ENCODE data around the gene GRPR.

The GRPR gene

DNA sequence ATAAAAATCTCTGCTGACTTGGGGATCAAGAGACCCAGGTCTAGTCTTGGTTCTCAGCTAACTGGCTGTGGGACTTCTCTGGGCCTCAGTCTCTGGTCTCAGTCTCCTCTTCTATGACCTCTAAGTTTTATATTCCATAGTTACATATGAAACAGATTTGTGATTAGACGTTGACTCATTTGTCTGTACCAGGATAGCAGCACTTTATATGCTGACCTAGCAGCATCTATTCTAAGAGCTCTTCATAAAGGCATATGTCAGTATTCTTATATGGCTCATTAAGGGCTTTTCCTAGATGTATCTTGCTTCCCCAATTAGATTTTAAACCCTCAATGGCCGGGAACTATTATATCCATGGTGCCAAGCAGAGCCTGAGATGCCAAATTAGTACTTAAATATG is 12.7 kb downstream of the GRPR start:
- TF ChIP-seq, protein P1, sequence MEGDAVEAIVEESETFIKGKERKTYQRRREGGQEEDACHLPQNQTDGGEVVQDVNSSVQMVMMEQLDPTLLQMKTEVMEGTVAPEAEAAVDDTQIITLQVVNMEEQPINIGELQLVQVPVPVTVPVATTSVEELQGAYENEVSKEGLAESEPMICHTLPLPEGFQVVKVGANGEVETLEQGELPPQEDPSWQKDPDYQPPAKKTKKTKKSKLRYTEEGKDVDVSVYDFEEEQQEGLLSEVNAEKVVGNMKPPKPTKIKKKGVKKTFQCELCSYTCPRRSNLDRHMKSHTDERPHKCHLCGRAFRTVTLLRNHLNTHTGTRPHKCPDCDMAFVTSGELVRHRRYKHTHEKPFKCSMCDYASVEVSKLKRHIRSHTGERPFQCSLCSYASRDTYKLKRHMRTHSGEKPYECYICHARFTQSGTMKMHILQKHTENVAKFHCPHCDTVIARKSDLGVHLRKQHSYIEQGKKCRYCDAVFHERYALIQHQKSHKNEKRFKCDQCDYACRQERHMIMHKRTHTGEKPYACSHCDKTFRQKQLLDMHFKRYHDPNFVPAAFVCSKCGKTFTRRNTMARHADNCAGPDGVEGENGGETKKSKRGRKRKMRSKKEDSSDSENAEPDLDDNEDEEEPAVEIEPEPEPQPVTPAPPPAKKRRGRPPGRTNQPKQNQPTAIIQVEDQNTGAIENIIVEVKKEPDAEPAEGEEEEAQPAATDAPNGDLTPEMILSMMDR (IDR thresholded peaks at IDR 0.05; ENCODE audit: low read depth, low read length) = no peak
- no peak for DNase-seq (ENCODE audit: extremely low read depth, low read depth)

- TF ChIP-seq, protein P1 (IDR thresholded peaks at IDR 0.05; ENCODE audit: low read depth, low read length) = no peak
- no peak for DNase-seq (ENCODE audit: extremely low read depth, low read depth)
Observed at GRCh38 chrX:16137416-16138107, 14.2 kb downstream of the GRPR start.

- no peak for DNase-seq (ENCODE audit: extremely low read depth, low read depth)
- TF ChIP-seq, protein P1 (IDR thresholded peaks at IDR 0.05; ENCODE audit: low read depth, low read length) = no peak; the same call in 1 of the 2 replicates
Observed at GRCh38 chrX:16138108-16138427, 14.7 kb downstream of the GRPR start.

- no peak for DNase-seq (ENCODE audit: extremely low read depth, low read depth)
- TF ChIP-seq, protein P1 (IDR thresholded peaks at IDR 0.05; ENCODE audit: low read depth, low read length) = no peak
Observed at GRCh38 chrX:16140448-16140847, 17.1 kb downstream of the GRPR start.

DNA sequence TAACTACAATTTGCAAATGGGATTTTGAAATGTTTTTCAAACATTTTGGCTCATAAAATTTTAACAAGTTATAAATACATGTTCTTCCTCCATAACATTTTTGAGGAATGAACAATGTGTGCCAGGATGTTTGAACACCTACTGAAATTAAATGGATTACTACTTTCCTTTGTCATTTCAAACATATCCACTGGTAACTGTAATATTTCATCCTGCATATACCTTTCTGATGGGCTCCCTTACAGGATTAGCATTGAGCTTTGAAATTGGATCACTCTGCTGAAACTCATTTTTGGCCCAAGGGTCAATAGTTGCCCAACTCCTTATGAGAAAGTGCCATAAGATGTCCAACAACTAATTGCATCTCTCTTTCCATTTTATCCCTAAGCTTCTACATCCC is 17.6 kb downstream of the GRPR start:
- no peak for DNase-seq (ENCODE audit: extremely low read depth, low read depth)
- TF ChIP-seq, protein P1 (IDR thresholded peaks at IDR 0.05; ENCODE audit: low read depth, low read length) = no peak

- DNase-seq (ENCODE audit: extremely low read depth, low read depth) = no peak
Observed at GRCh38 chrX:16141422-16142245, 18.3 kb downstream of the GRPR start.

DNA sequence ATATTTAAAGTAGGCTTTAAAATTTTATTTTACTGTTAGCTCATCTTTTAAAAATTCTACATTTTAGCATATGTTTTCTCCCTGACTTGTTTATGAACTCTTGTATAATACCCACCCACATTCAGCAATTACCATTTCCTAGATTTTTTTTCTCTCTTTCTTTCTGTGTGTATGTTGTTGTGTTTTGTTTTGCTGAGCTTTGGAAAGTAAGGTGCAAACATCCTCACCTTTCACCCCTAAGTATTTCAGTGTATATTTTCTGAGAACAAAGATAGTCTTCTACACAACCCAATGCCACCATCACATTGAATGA is 18.8 kb downstream of the GRPR start:
- TF ChIP-seq, protein P1 (IDR thresholded peaks at IDR 0.05; ENCODE audit: low read depth, low read length) = no peak
- DNase-seq (ENCODE audit: extremely low read depth, low read depth) = no peak

More at GRCh38 chrX:16141422-16142245, 18.3 kb downstream of the GRPR start:
- TF ChIP-seq, protein P1 (IDR thresholded peaks at IDR 0.05; ENCODE audit: low read depth, low read length) = no peak
